Measurements from ENCODE around the gene SCAPER. TPM values are rescaled to one million over a fixed set of nuclear protein-coding genes. Genes with fewer than 3 reads are reported as not detected.

The SCAPER gene
- total RNA-seq, 4 donors from 2014 or later: 19.6 to 35.9 (median 31.8) TPM

DNA sequence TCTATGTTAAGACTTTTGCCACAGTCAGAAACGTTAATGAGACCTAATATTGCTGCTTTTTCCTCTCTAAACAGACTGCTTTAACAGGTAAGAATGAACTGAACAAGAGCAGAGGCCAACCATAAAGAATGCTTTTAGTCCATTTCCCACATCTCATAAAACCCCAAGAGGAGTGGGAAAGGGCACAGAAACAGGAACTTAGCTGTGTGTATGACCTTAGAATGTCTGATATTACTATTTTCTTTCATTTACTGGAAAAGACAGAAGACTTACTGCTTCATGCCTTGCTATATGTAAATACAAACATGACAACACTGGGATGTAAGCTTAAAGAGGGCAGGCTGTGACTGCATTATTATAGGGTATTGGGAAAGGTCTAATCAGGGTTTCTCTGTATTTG lies 453.6 kb downstream of the SCAPER start:
- Histone ChIP-seq H3K9me3 (no peaks in the 10 kb centered on the region), H3K4me3 (no peak overlapping the region), H3K27me3 (no peaks in the 10 kb centered on the region), H3K36me3 (no peaks in the 10 kb centered on the region), H3K4me1 (no peaks in the 10 kb centered on the region), H3K27ac (no peak overlapping the region)
- in situ Hi-C loops (cut with MboI; ENCODE audit: low sequenced_read_pairs in 4 of 4) (no loop called here), intact Hi-C loops (cut with DNase I; ENCODE audit: low total_unique reads) (no loop called here)
- no peak for DNase-seq
- no peak for ATAC-seq
- TF ChIP-seq, protein P1, sequence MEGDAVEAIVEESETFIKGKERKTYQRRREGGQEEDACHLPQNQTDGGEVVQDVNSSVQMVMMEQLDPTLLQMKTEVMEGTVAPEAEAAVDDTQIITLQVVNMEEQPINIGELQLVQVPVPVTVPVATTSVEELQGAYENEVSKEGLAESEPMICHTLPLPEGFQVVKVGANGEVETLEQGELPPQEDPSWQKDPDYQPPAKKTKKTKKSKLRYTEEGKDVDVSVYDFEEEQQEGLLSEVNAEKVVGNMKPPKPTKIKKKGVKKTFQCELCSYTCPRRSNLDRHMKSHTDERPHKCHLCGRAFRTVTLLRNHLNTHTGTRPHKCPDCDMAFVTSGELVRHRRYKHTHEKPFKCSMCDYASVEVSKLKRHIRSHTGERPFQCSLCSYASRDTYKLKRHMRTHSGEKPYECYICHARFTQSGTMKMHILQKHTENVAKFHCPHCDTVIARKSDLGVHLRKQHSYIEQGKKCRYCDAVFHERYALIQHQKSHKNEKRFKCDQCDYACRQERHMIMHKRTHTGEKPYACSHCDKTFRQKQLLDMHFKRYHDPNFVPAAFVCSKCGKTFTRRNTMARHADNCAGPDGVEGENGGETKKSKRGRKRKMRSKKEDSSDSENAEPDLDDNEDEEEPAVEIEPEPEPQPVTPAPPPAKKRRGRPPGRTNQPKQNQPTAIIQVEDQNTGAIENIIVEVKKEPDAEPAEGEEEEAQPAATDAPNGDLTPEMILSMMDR (IDR thresholded peaks at IDR 0.05 in 4 of 5, conservative IDR thresholded peaks at IDR 0.05 in 1 of 5): no peak
- TF ChIP-seq POLR2A (IDR thresholded peaks at IDR 0.05): no peak

DNA sequence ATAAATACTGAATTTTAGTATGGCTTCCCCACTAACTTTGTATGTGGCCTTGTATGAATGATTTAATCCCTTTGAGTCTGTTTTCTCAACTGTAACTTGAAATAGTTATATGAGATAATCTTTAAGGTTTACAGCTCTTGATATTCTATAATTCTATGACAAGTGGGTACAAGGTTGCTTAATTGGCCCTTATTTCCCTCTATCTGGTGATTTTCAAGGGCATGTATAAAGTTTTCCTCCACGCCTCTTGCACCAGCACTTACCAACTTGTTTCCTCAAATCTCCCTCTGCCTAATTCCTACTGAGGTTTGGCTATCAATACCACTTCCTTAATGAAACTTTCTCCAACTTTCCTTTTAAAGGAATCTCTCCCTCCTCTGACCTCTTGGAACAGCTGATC lies 455.7 kb downstream of the SCAPER start:
- ATAC-seq: no peak
- Histone ChIP-seq H3K9me3 (no peaks in the 10 kb centered on the region), H3K27me3 (no peaks in the 10 kb centered on the region), H3K4me1 (no peaks in the 10 kb centered on the region), H3K36me3 (no peaks in the 10 kb centered on the region), H3K4me3 (no peak overlapping the region), H3K27ac (no peak overlapping the region)
- TF ChIP-seq, protein P1 (IDR thresholded peaks at IDR 0.05 in 4 of 5, conservative IDR thresholded peaks at IDR 0.05 in 1 of 5): no peak
- no peak for TF ChIP-seq POLR2A (IDR thresholded peaks at IDR 0.05)
- in situ Hi-C loops (cut with MboI; ENCODE audit: low sequenced_read_pairs in 4 of 4): no loop called here
- intact Hi-C loops (cut with DNase I; ENCODE audit: low total_unique reads): no loop called here
- DNase-seq: no peak

DNA sequence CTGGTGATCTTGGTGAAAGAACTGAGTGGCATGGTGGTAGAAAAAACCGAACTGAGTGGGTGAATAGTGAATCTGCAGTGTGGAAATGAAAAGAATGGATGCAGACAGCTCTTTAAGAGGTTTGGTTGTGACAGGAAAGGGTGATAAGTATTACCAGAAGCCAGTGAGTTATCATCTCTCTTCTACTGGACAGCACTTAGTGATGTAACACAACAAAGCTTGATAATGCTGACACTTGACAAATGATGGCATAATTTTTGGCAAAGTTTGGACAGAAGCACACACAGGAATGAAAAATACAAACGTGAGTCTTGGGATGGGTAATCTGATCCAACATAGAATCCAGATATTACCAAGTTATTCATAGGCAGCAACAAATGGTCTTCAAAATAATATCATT lies 456.4 kb downstream of the SCAPER start:
- DNase-seq: no peak
- Histone ChIP-seq H3K36me3 (no peaks in the 10 kb centered on the region), H3K27ac (no peak overlapping the region), H3K4me1 (no peaks in the 10 kb centered on the region), H3K4me3 (no peak overlapping the region), H3K27me3 (no peaks in the 10 kb centered on the region), H3K9me3 (no peaks in the 10 kb centered on the region)
- in situ Hi-C loops (cut with MboI; ENCODE audit: low sequenced_read_pairs in 4 of 4) (no loop called here), intact Hi-C loops (cut with DNase I; ENCODE audit: low total_unique reads) (no loop called here)
- TF ChIP-seq, protein P1 (IDR thresholded peaks at IDR 0.05 in 4 of 5, conservative IDR thresholded peaks at IDR 0.05 in 1 of 5): no peak
- no peak for TF ChIP-seq POLR2A (IDR thresholded peaks at IDR 0.05)
- ATAC-seq: no peak

DNA sequence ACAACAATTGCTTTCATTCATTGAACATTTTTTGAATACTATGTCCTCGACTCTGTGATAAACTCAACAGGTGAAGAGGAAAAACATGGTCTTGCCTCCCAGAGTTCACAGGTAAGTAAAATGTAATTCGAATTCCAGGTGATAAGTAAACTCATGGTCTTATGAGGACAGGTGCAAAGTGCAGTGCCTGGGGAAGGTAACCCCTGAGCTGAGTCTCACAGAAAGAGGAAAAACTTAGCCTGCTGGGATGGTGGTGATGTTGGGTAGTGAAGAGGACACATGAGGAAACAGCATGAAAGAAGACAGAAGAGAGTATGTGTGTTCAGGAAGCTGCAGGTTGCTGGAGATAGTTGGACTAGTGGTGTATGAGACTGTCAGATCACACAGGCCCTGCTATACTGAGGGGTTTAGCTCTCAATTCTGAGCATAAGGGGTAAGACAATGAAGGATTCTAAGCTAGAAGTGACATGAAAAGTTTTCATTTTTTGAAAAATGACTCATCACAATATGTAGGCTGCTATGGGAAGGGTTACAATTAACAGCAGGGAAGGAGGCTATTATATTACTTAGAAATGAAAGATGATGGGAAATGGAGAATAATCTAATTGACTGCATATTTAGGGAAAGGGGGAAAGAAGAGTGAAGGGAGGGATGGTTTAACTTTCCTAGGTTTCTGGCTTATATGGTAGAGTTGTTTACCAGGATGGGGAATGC lies 457.3 kb downstream of the SCAPER start:
- intact Hi-C loops (cut with DNase I; ENCODE audit: low total_unique reads) (no loop called here), in situ Hi-C loops (cut with MboI; ENCODE audit: low sequenced_read_pairs in 4 of 4) (no loop called here)
- H3K27ac ChIP-seq: no peak overlapping the region
- TF ChIP-seq POLR2A (IDR thresholded peaks at IDR 0.05): no peak
- TF ChIP-seq, protein P1 (IDR thresholded peaks at IDR 0.05 in 4 of 5, conservative IDR thresholded peaks at IDR 0.05 in 1 of 5): no peak
- no peak overlapping the region for H3K4me3 ChIP-seq
- ATAC-seq (no peak), DNase-seq (no peak)
- no peaks in the 10 kb centered on the region for H3K36me3 ChIP-seq
- no peaks in the 10 kb centered on the region for H3K4me1 ChIP-seq
- H3K27me3 ChIP-seq: no peaks in the 10 kb centered on the region
- H3K9me3 ChIP-seq: no peaks in the 10 kb centered on the region

DNA sequence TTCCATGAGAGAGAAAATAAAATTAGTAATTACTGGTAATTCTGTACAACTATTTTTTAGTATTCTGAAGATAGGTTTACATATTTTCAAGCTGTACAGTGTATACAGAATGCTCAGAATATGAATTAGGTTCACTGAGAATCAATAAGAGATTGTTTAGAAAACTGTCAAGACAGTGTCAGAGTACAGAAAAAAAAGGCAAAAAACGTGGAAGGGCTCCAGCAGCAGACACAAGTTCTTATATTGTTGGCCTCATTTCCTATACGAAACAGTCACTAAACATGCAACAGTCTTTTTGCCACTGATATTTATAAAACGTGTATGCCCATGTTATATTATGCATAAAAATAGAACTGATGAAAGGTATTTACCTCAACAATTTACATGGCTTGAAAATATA lies 464.7 kb downstream of the SCAPER start:
- intact Hi-C loops (cut with DNase I; ENCODE audit: low total_unique reads): no loop called here
- H3K27me3 ChIP-seq: no peaks in the 10 kb centered on the region
- H3K9me3 ChIP-seq: no peaks in the 10 kb centered on the region
- no peak overlapping the region for H3K4me3 ChIP-seq
- in situ Hi-C loops (cut with MboI; ENCODE audit: low sequenced_read_pairs in 4 of 4): no loop called here
- TF ChIP-seq POLR2A (IDR thresholded peaks at IDR 0.05): no peak
- TF ChIP-seq, protein P1 (IDR thresholded peaks at IDR 0.05 in 4 of 5, conservative IDR thresholded peaks at IDR 0.05 in 1 of 5): no peak
- DNase-seq: no peak
- no peak overlapping the region for H3K27ac ChIP-seq
- no peaks in the 10 kb centered on the region for H3K4me1 ChIP-seq
- no peak for ATAC-seq
- H3K36me3 ChIP-seq: no peaks in the 10 kb centered on the region
